ENCODE data around the gene POU4F3. TPM values are rescaled to one million over a fixed set of nuclear protein-coding genes. Genes with fewer than 3 reads are reported as not detected.

Gene POU4F3
- total RNA-seq, 1 donor from 2014 or later: 0.15 TPM

GRCh38 chr5:146311278-146311677 is 27.4 kb upstream of the POU4F3 start:
- Mint-ChIP-seq H3K27ac (ENCODE audit: unreplicated experiment) (no peak overlapping the region), H3K4me3 (ENCODE audit: unreplicated experiment) (no peak overlapping the region), H3K27me3 (ENCODE audit: unreplicated experiment) (peaks cover 3% of the 10 kb centered on the region), H3K4me1 (ENCODE audit: unreplicated experiment) (no peaks in the 10 kb centered on the region), H3K36me3 (ENCODE audit: low read depth, unreplicated experiment) (no peaks in the 10 kb centered on the region), H3K9me3 (ENCODE audit: unreplicated experiment) (no peaks in the 10 kb centered on the region)
- TF ChIP-seq CTCF (IDR thresholded peaks at IDR 0.05; ENCODE audit: unreplicated experiment): no peak
- DNase-seq (ENCODE audit: low spot score): no peak

- H3K36me3 Mint-ChIP-seq (ENCODE audit: low read depth, unreplicated experiment): no peaks in the 10 kb centered on the region
- no peaks in the 10 kb centered on the region for H3K9me3 Mint-ChIP-seq (ENCODE audit: unreplicated experiment)
- no peak overlapping the region for H3K4me3 Mint-ChIP-seq (ENCODE audit: unreplicated experiment)
- peaks cover 3% of the 10 kb centered on the region for H3K27me3 Mint-ChIP-seq (ENCODE audit: unreplicated experiment)
- H3K27ac Mint-ChIP-seq (ENCODE audit: unreplicated experiment): no peak overlapping the region
- no peak for DNase-seq (ENCODE audit: low spot score)
- no peaks in the 10 kb centered on the region for H3K4me1 Mint-ChIP-seq (ENCODE audit: unreplicated experiment)
- no peak for TF ChIP-seq CTCF (IDR thresholded peaks at IDR 0.05; ENCODE audit: unreplicated experiment)
Observed at GRCh38 chr5:146313027-146313426, 25.6 kb upstream of the POU4F3 start.

GRCh38 chr5:146321571-146321970 is 17.1 kb upstream of the POU4F3 start:
- Mint-ChIP-seq H3K4me3 (ENCODE audit: unreplicated experiment) (no peak overlapping the region), H3K4me1 (ENCODE audit: unreplicated experiment) (no peaks in the 10 kb centered on the region), H3K9me3 (ENCODE audit: unreplicated experiment) (no peaks in the 10 kb centered on the region), H3K36me3 (ENCODE audit: low read depth, unreplicated experiment) (no peaks in the 10 kb centered on the region), H3K27ac (ENCODE audit: unreplicated experiment) (no peak overlapping the region), H3K27me3 (ENCODE audit: unreplicated experiment) (no peaks in the 10 kb centered on the region)
- DNase-seq (ENCODE audit: low spot score): no peak
- TF ChIP-seq CTCF (IDR thresholded peaks at IDR 0.05; ENCODE audit: unreplicated experiment): no peak

- Mint-ChIP-seq H3K9me3 (ENCODE audit: unreplicated experiment) (no peaks in the 10 kb centered on the region), H3K4me3 (ENCODE audit: unreplicated experiment) (no peak overlapping the region), H3K4me1 (ENCODE audit: unreplicated experiment) (peaks cover 13% of the 10 kb centered on the region), H3K27ac (ENCODE audit: unreplicated experiment) (no peak overlapping the region), H3K27me3 (ENCODE audit: unreplicated experiment) (peaks cover 2% of the 10 kb centered on the region), H3K36me3 (ENCODE audit: low read depth, unreplicated experiment) (no peaks in the 10 kb centered on the region)
- TF ChIP-seq CTCF (IDR thresholded peaks at IDR 0.05; ENCODE audit: unreplicated experiment): no peak
- DNase-seq (ENCODE audit: low spot score): no peak
Observed at GRCh38 chr5:146327257-146327870, 11.3 kb upstream of the POU4F3 start.

- H3K27me3 Mint-ChIP-seq (ENCODE audit: unreplicated experiment): peaks cover 2% of the 10 kb centered on the region
- DNase-seq (ENCODE audit: low spot score): no peak
Observed at GRCh38 chr5:146327989-146328388, 10.7 kb upstream of the POU4F3 start.

More at GRCh38 chr5:146327989-146328388, 10.7 kb upstream of the POU4F3 start:
- Mint-ChIP-seq H3K9me3 (ENCODE audit: unreplicated experiment) (no peaks in the 10 kb centered on the region), H3K4me1 (ENCODE audit: unreplicated experiment) (peaks cover 13% of the 10 kb centered on the region), H3K36me3 (ENCODE audit: low read depth, unreplicated experiment) (no peaks in the 10 kb centered on the region), H3K4me3 (ENCODE audit: unreplicated experiment) (no peak overlapping the region), H3K27ac (ENCODE audit: unreplicated experiment) (no peak overlapping the region)
- no peak for TF ChIP-seq CTCF (IDR thresholded peaks at IDR 0.05; ENCODE audit: unreplicated experiment)

Data from endothelial cell (in vitro differentiated cells).